Skin epidermis (tissue), 12 donors: Measurements from ENCODE around the gene EIF2AK3.
"Not testable (repeated sequence)": the region's sequence is repeated elsewhere in the genome, so short reads cannot be mapped to it uniquely, and the experiment has no call there.

Source experiments
- H3K27ac ChIP-seq, 21 experiments: fragments of 200-600 bp; sonication (generic) in 11 of 21; one replicate each; pipeline ENCODE4 v1.5.0; 2020; ENCODE audit warnings: mild to moderate bottlenecking in 3 of 21, inconsistent platforms in 2 of 21, moderate library complexity in 2 of 21
- H3K4me3 ChIP-seq, 7 experiments: fragments of 200-600 bp; sonication (generic) in 2 of 7; one replicate each; pipeline ENCODE4 v1.5.0; 2020; ENCODE audit warnings: inconsistent platforms in 2 of 7, mild to moderate bottlenecking in 2 of 7, moderate library complexity in 1 of 7

Gene EIF2AK3

GRCh38 chr2:88627055-88627855, at the start of gene EIF2AK3:
Gene EIF2AK3, minus strand, starts transcription at chr2:88627464. Its CDS starts 190 bp downstream, at chr2:88627274.
- H3K27ac ChIP-seq = peak within 1 kb of the TSS; percentile 79 to 99 (median 95)
- peak within 1 kb of the TSS; percentile 81 to 95 (median 92) for H3K4me3 ChIP-seq

GRCh38 chr2:88673363-88673762, 46.1 kb upstream of the EIF2AK3 start:
- no peak overlapping the region for H3K4me3 ChIP-seq
- H3K27ac ChIP-seq = no peak overlapping the region

GRCh38 chr2:88671786-88672427, 44.6 kb upstream of the EIF2AK3 start:
- no peak overlapping the region for H3K27ac ChIP-seq
- no peak overlapping the region for H3K4me3 ChIP-seq

- no peak overlapping the region for H3K27ac ChIP-seq
- H3K4me3 ChIP-seq = no peak overlapping the region
Observed at GRCh38 chr2:88669482-88670214, 42.4 kb upstream of the EIF2AK3 start.

GRCh38 chr2:88668862-88669261, 41.6 kb upstream of the EIF2AK3 start:
- no peak overlapping the region for H3K27ac ChIP-seq
- H3K4me3 ChIP-seq = no peak overlapping the region

- H3K4me3 ChIP-seq = no peak overlapping the region
- no peak overlapping the region for H3K27ac ChIP-seq
Observed at GRCh38 chr2:88667219-88667618, 40.0 kb upstream of the EIF2AK3 start.

GRCh38 chr2:88666576-88666975, 39.3 kb upstream of the EIF2AK3 start:
- no peak overlapping the region for H3K27ac ChIP-seq
- H3K4me3 ChIP-seq = no peak overlapping the region

- Histone ChIP-seq H3K4me3 (no peak overlapping the region), H3K27ac (peak overlapping the region in 1 of 21 experiments; percentile 68)
Observed at GRCh38 chr2:88660622-88661021, 33.4 kb upstream of the EIF2AK3 start.

- Histone ChIP-seq H3K4me3 (no peak overlapping the region), H3K27ac (peak overlapping the region in 13 of 21 experiments; percentile 0 to 78 (median 63))
Observed at GRCh38 chr2:88659538-88659915, 32.3 kb upstream of the EIF2AK3 start.

GRCh38 chr2:88658881-88659537, 31.7 kb upstream of the EIF2AK3 start:
- no peak overlapping the region for H3K4me3 ChIP-seq
- peak overlapping the region in 13 of 21 experiments; percentile 0 to 78 (median 63) for H3K27ac ChIP-seq

GRCh38 chr2:88658326-88658725, 31.1 kb upstream of the EIF2AK3 start:
- no peak overlapping the region for H3K4me3 ChIP-seq
- H3K27ac ChIP-seq = peak overlapping the region in 6 of 21 experiments; percentile 27 to 75 (median 70)

- H3K27ac ChIP-seq = peak overlapping the region in 2 of 21 experiments; percentile 4 to 11
- H3K4me3 ChIP-seq = no peak overlapping the region
Observed at GRCh38 chr2:88657131-88657530, 29.9 kb upstream of the EIF2AK3 start.

GRCh38 chr2:88656690-88657089, 29.4 kb upstream of the EIF2AK3 start:
- peak overlapping the region in 1 of 21 experiments; percentile 11 for H3K27ac ChIP-seq

GRCh38 chr2:88654714-88655113, 27.4 kb upstream of the EIF2AK3 start:
- Histone ChIP-seq H3K27ac (no peak overlapping the region), H3K4me3 (no peak overlapping the region)

More at GRCh38 chr2:88656690-88657089, 29.4 kb upstream of the EIF2AK3 start:
- no peak overlapping the region for H3K4me3 ChIP-seq

GRCh38 chr2:88651646-88652045, 24.4 kb upstream of the EIF2AK3 start:
- no peak overlapping the region for H3K27ac ChIP-seq
- H3K4me3 ChIP-seq = no peak overlapping the region

GRCh38 chr2:88645291-88645882, 18.1 kb upstream of the EIF2AK3 start:
- not testable (repeated sequence) for H3K27ac ChIP-seq, H3K4me3 ChIP-seq

- Histone ChIP-seq H3K27ac (no peak overlapping the region), H3K4me3 (no peak overlapping the region)
Observed at GRCh38 chr2:88642278-88642677, 15.0 kb upstream of the EIF2AK3 start.

GRCh38 chr2:88641330-88641729, 14.1 kb upstream of the EIF2AK3 start:
- no peak overlapping the region for H3K4me3 ChIP-seq
- H3K27ac ChIP-seq = no peak overlapping the region

GRCh38 chr2:88639865-88640264, 12.6 kb upstream of the EIF2AK3 start:
- Histone ChIP-seq H3K4me3 (no peak overlapping the region), H3K27ac (no peak overlapping the region)

- Histone ChIP-seq H3K27ac (no peak overlapping the region), H3K4me3 (no peak overlapping the region)
Observed at GRCh38 chr2:88638743-88639142, 11.5 kb upstream of the EIF2AK3 start.
